ENCODE data around the gene ZFAND3.

The ZFAND3 gene

DNA sequence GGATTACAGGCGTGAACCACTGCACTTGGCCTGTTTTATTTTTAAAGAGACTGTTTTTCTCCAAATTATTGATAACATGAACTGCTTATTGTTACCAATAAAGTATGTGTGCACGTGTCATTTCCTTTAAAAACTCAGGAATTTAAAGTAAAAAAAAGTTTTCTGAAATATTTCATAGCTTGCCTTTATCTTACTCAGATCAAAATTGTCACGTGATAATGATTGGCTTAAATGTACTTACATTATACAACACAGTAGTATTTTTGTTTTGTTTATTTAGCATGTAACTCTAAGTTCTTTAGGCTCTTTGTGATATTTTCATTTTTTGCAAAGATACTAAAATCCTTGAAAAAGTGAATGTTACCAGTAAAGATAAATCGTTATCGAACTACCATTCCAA lies 174.1 kb downstream of the ZFAND3 start:
- TF ChIP-seq, protein P1, sequence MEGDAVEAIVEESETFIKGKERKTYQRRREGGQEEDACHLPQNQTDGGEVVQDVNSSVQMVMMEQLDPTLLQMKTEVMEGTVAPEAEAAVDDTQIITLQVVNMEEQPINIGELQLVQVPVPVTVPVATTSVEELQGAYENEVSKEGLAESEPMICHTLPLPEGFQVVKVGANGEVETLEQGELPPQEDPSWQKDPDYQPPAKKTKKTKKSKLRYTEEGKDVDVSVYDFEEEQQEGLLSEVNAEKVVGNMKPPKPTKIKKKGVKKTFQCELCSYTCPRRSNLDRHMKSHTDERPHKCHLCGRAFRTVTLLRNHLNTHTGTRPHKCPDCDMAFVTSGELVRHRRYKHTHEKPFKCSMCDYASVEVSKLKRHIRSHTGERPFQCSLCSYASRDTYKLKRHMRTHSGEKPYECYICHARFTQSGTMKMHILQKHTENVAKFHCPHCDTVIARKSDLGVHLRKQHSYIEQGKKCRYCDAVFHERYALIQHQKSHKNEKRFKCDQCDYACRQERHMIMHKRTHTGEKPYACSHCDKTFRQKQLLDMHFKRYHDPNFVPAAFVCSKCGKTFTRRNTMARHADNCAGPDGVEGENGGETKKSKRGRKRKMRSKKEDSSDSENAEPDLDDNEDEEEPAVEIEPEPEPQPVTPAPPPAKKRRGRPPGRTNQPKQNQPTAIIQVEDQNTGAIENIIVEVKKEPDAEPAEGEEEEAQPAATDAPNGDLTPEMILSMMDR (IDR thresholded peaks at IDR 0.05; ENCODE audit: low read depth, low read length) = no peak
- DNase-seq (ENCODE audit: extremely low read depth, low read depth) = no peak

DNA sequence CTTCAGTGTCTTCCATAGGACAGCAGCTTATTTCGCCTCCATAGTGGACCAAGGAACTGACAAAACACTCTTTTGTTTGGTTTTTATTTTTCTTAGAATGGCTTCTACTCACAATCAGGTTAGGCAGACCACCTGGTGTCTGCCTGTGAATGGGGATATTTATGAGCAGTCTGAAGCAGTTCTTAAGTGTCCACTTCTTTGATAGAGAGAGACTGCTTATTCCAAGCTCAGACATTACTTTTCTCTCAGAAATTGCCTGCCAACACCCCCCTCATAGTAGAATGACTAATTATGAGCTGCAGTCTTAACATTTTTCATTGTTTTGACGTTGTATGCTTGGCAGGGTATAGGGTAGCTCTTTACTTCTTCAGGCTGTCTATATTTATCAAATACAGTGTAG lies 174.7 kb downstream of the ZFAND3 start:
- TF ChIP-seq, protein P1 (IDR thresholded peaks at IDR 0.05; ENCODE audit: low read depth, low read length) = no peak
- DNase-seq (ENCODE audit: extremely low read depth, low read depth) = no peak

- no peak for DNase-seq (ENCODE audit: extremely low read depth, low read depth)
- TF ChIP-seq, protein P1 (IDR thresholded peaks at IDR 0.05; ENCODE audit: low read depth, low read length) = no peak
Observed at GRCh38 chr6:37998366-37998765, 178.8 kb downstream of the ZFAND3 start.

DNA sequence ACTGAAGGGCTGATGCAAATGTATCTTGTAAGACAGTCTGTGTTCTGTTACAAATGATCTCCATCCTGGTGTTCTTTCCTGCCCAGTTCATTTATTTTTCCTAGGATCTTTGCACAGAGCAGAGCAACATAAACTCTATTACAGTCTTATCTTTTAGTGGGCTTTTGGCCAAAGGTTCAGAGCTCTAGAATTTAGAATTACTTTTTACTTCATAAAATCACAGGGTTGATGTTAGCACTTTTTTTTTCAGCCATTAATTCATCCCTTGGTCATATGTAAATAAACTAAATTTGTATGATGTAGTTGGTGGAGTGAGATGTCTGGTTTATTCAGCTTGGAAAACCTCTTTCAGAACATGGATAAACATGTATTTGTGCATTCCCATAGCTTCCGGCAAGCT lies 181.9 kb downstream of the ZFAND3 start:
- no peak for DNase-seq (ENCODE audit: extremely low read depth, low read depth)

GRCh38 chr6:38004908-38005307 lies 185.4 kb downstream of the ZFAND3 start:
- TF ChIP-seq, protein P1 (IDR thresholded peaks at IDR 0.05; ENCODE audit: low read depth, low read length) = no peak
- DNase-seq (ENCODE audit: extremely low read depth, low read depth) = no peak

More for the DNA sequence above, 181.9 kb downstream of the ZFAND3 start:
- TF ChIP-seq, protein P1 (IDR thresholded peaks at IDR 0.05; ENCODE audit: low read depth, low read length) = no peak

DNA sequence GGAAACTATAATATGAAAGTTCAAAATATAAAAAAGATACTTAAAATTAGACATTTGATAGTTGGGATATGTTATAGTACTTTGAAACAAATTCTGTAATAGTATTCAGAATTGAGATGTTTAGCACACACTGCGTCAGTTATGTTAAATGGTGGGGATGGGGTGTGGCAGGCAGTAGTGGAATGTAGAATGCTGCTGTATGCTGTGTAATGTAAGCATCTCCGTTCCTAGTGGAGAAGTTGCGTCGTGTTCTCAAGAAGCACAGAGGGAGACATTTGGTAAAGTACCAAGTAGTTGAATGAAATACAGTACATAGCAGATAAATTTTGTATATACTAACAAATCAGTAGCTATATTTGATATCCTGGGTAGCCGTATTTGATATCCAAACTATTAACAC lies 192.4 kb downstream of the ZFAND3 start:
- DNase-seq (ENCODE audit: extremely low read depth, low read depth) = no peak
- TF ChIP-seq, protein P1 (IDR thresholded peaks at IDR 0.05; ENCODE audit: low read depth, low read length) = no peak

- TF ChIP-seq, protein P1 (IDR thresholded peaks at IDR 0.05; ENCODE audit: low read depth, low read length) = peak; percentile 61
- DNase-seq (ENCODE audit: extremely low read depth, low read depth) = no peak
Observed at GRCh38 chr6:38012573-38012972, 193.0 kb downstream of the ZFAND3 start.

Measured in AG09319 (cell line).